ENCODE measurements around the gene SDR9C7.

DNA sequence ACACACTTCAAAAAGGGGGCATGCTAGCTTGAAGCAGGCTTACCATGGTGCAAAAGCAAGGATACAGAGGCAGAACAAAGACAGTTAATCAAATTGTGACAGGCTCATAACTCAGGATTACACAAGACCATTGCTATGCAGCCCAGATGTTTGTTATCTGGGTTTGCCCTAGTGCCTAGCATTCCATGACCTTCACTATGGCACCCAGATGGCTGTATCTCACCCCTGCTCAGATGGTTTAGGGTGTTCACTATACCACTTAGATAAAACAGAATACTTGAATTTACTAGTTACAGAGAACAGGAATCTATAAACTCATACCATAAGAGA lies 56.2 kb downstream of the SDR9C7 start:
- TF ChIP-seq TAF1 (IDR thresholded peaks at IDR 0.05; ENCODE audit: borderline replicate concordance, insufficient read depth, low read length) = no peak
- TF ChIP-seq, protein P1, sequence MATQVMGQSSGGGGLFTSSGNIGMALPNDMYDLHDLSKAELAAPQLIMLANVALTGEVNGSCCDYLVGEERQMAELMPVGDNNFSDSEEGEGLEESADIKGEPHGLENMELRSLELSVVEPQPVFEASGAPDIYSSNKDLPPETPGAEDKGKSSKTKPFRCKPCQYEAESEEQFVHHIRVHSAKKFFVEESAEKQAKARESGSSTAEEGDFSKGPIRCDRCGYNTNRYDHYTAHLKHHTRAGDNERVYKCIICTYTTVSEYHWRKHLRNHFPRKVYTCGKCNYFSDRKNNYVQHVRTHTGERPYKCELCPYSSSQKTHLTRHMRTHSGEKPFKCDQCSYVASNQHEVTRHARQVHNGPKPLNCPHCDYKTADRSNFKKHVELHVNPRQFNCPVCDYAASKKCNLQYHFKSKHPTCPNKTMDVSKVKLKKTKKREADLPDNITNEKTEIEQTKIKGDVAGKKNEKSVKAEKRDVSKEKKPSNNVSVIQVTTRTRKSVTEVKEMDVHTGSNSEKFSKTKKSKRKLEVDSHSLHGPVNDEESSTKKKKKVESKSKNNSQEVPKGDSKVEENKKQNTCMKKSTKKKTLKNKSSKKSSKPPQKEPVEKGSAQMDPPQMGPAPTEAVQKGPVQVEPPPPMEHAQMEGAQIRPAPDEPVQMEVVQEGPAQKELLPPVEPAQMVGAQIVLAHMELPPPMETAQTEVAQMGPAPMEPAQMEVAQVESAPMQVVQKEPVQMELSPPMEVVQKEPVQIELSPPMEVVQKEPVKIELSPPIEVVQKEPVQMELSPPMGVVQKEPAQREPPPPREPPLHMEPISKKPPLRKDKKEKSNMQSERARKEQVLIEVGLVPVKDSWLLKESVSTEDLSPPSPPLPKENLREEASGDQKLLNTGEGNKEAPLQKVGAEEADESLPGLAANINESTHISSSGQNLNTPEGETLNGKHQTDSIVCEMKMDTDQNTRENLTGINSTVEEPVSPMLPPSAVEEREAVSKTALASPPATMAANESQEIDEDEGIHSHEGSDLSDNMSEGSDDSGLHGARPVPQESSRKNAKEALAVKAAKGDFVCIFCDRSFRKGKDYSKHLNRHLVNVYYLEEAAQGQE (IDR thresholded peaks at IDR 0.05; ENCODE audit: insufficient read depth in 1 of 2, low read depth in 2 of 2, low read length in 2 of 2) = no peak
- no peak for TF ChIP-seq POLR2AphosphoS5 (IDR thresholded peaks at IDR 0.05; ENCODE audit: low read depth, low read length)
- TF ChIP-seq FOXP2 (optimal IDR thresholded peaks at IDR 0.05; ENCODE audit: borderline replicate concordance, extremely low read depth, extremely low read length, insufficient read depth) = no peak
